H7 (cell line): ENCODE measurements around the gene LRRN3. TPM values are rescaled to one million over a fixed set of nuclear protein-coding genes. Genes with fewer than 3 reads are reported as not detected.

Experiments used
- DNase-seq: peaks from one replicate; pipeline ENCODE4 v3.0.0; 2012
- H3K27me3 ChIP-seq: 2 replicates; pipeline ENCODE4 v1.6.0; 2011; ENCODE audit warnings: mild to moderate bottlenecking, low read length; ENCODE audit not compliant: control insufficient read depth, insufficient read depth
- H3K36me3 ChIP-seq: replicated peaks from 2 replicates; pipeline ENCODE4 v1.5.1; 2011; ENCODE audit warnings: low read length; ENCODE audit not compliant: control insufficient read depth, insufficient read depth
- H3K4me3 ChIP-seq: 2 replicates; pipeline ENCODE4 v1.5.1; 2011; ENCODE audit warnings: low read depth, mild to moderate bottlenecking, control low read depth, low read length, moderate library complexity; ENCODE audit not compliant: insufficient read depth
- total RNA-seq: library from RNA; depleted of rRNA; stranded (reverse); fragments of >200 nt; shearing (Covaris generic); gene quantifications from 2 replicates; pipeline ENCODE4 v1.2.3, GENCODE V29; 2014

The LRRN3 gene
- total RNA-seq, 1 experiment from 2014 or later = 0.31 TPM

- Histone ChIP-seq H3K36me3 (no peaks in the 10 kb centered on the region), H3K27me3 (no peaks in the 10 kb centered on the region), H3K4me3 (no peak overlapping the region)
- DNase-seq = no peak
These were observed 54.5 kb downstream of the LRRN3 start for GRCh38 chr7:111145472-111145871.

GRCh38 chr7:111146136-111146535 is 55.2 kb downstream of the LRRN3 start:
- no peaks in the 10 kb centered on the region for H3K27me3 ChIP-seq
- DNase-seq = no peak
- H3K4me3 ChIP-seq = no peak overlapping the region
- no peaks in the 10 kb centered on the region for H3K36me3 ChIP-seq

- Histone ChIP-seq H3K27me3 (no peaks in the 10 kb centered on the region), H3K36me3 (no peaks in the 10 kb centered on the region), H3K4me3 (no peak overlapping the region)
- DNase-seq = no peak
These were observed 57.0 kb downstream of the LRRN3 start for GRCh38 chr7:111147708-111148533.

GRCh38 chr7:111150709-111151108 is 59.8 kb downstream of the LRRN3 start:
- Histone ChIP-seq H3K36me3 (no peaks in the 10 kb centered on the region), H3K4me3 (no peak overlapping the region), H3K27me3 (no peaks in the 10 kb centered on the region)
- DNase-seq = no peak

- no peak for DNase-seq
- Histone ChIP-seq H3K4me3 (no peak overlapping the region), H3K27me3 (no peaks in the 10 kb centered on the region), H3K36me3 (no peaks in the 10 kb centered on the region)
These were observed 68.5 kb downstream of the LRRN3 start for GRCh38 chr7:111159426-111159825.

GRCh38 chr7:111160297-111160696 is 69.4 kb downstream of the LRRN3 start:
- DNase-seq = no peak
- Histone ChIP-seq H3K36me3 (no peaks in the 10 kb centered on the region), H3K27me3 (no peaks in the 10 kb centered on the region), H3K4me3 (no peak overlapping the region)

DNA sequence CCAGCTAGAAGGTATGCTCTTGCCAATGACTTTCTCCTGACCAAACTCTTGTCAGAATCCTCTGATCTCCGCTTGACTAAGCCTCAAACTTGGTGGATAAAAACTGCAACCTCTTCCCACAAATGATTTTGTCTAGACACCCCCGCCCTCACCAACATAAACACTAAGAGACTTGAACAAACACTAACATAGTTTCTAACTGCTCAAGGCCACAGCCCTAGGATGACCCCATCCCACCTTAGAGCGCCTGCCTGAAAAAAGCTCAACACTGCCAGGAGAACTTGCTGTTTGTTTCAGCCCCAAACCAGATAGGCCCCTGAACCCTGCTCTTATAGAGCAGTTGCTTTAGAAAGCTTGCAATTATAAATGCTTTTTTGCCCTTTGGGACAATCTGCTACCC is 71.8 kb downstream of the LRRN3 start:
- no peak for DNase-seq
- H3K27me3 ChIP-seq = no peaks in the 10 kb centered on the region
- H3K4me3 ChIP-seq = no peak overlapping the region

GRCh38 chr7:111164442-111164841 is 73.5 kb downstream of the LRRN3 start:
- H3K36me3 ChIP-seq = no peaks in the 10 kb centered on the region
- DNase-seq = no peak
- no peak overlapping the region for H3K4me3 ChIP-seq
- H3K27me3 ChIP-seq = no peaks in the 10 kb centered on the region

More for the DNA sequence above, 71.8 kb downstream of the LRRN3 start:
- no peaks in the 10 kb centered on the region for H3K36me3 ChIP-seq

DNA sequence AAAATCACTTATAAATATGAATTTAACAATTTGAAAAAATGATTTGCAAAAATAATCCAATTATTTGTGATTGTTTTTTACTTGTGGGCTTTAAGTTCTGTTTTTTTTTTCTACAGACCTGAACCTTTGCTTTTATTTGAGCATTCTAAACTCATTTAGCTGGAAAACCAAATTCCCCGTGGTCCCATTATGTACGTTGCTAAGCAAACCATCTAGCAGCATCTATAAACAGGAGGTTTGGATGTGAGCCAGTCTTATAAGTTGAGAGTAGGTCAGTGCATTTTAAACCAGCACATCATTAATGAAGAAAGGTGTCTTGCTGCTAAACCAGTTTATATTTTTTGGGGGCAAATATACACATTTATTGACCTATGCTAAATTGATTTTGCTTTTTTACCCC is 77.3 kb downstream of the LRRN3 start:
- no peak overlapping the region for H3K4me3 ChIP-seq
- H3K36me3 ChIP-seq = no peaks in the 10 kb centered on the region
- H3K27me3 ChIP-seq = no peaks in the 10 kb centered on the region
- DNase-seq = no peak

DNA sequence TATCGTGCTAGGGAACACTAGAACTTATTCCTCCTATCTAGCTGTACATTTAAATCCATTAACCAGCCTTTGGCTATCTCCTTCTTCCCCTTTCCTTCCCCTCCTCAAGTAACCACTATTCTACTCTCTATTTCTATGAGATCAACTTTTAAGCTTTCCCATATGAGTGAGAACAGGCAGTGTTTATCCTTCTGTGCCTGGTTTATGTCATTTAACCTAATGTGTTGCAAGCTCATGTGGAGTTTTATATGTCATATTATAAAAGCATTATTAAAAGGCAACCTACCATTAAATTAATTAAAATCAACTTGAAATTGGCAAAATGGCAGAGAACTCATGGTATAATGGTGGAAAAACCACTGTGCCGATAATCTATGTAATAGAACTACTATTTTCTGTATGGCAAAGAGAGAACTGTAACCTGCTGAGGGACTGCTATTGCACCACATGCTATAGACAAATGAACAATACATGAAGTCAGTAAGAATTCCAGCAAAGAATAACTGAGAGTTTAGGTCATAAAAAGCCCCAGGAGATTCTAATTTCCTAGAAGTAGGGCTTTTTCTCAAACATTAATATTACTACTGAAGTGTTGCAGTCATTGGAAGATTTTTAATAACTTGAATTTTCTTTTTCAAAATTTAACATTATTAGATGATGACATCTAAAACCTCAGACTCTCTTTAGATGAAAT is 81.8 kb downstream of the LRRN3 start:
- DNase-seq = no peak
- no peaks in the 10 kb centered on the region for H3K36me3 ChIP-seq
- H3K4me3 ChIP-seq = no peak overlapping the region
- no peaks in the 10 kb centered on the region for H3K27me3 ChIP-seq

GRCh38 chr7:111173528-111173927 is 82.6 kb downstream of the LRRN3 start:
- no peaks in the 10 kb centered on the region for H3K36me3 ChIP-seq
- DNase-seq = no peak
- H3K27me3 ChIP-seq = no peaks in the 10 kb centered on the region
- no peak overlapping the region for H3K4me3 ChIP-seq

DNA sequence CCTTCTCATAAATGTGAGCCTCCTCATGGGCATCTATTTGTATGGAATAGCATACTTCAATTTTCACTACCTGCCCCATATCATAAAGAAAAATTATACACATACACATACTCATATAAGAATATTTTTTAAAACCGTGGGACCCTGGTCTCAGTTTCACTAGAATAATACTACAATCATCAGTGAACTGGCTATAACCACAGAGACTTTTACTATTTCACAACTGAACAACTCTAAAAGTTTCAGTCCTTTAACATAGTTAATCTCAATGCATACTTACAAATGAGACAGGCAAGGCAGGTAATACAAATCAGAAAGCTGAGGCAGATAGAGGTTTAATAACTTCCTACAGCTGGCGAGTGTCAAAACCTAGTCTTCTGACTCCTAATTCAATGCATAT is 83.1 kb downstream of the LRRN3 start:
- no peak for DNase-seq
- Histone ChIP-seq H3K27me3 (no peaks in the 10 kb centered on the region), H3K36me3 (no peaks in the 10 kb centered on the region), H3K4me3 (no peak overlapping the region)

- H3K36me3 ChIP-seq = no peaks in the 10 kb centered on the region
- no peak for DNase-seq
- no peaks in the 10 kb centered on the region for H3K27me3 ChIP-seq
These were observed 83.6 kb downstream of the LRRN3 start for GRCh38 chr7:111174510-111174909.

More at GRCh38 chr7:111174510-111174909, 83.6 kb downstream of the LRRN3 start:
- no peak overlapping the region for H3K4me3 ChIP-seq
